PC-9 (cell line): ENCODE measurements around the gene STX16.

ENCODE experiments used
- CTCF ChIP-seq: fragments of 200-600 bp; sonication (generic); conservative IDR thresholded peaks from 2 replicates; pipeline ENCODE4 v1.6.1; 2017; ENCODE audit warnings: mixed run types, antibody characterized with exemption, mild to moderate bottlenecking, moderate library complexity
- EZH2 ChIP-seq: fragments of 200-600 bp; sonication (generic); IDR thresholded peaks from 2 replicates; pipeline ENCODE4 v1.8.0; 2017; ENCODE audit warnings: antibody characterized with exemption, low read depth

GRCh38 chr20:58618351-58619076 lies 32.6 kb upstream of the STX16 start:
- no peak for TF ChIP-seq CTCF
- no peak for TF ChIP-seq EZH2
